Natural killer cell (primary cell): ENCODE results near the gene GRID1. TPM values are rescaled to one million over a fixed set of nuclear protein-coding genes. Genes with fewer than 3 reads are reported as not detected.

Source experiments
- ATAC-seq, 3 donors: fragments of 150-1000 bp in 2 of 3; fragments of 200-7000 bp in 1 of 3; cut with Tn5 transposase; 1 replicate in 1 of 3; 2 replicates in 2 of 3; pipeline ENCODE4 v1.10.0; 2021; ENCODE audit warnings: mild to moderate bottlenecking in 2 of 3, moderate library complexity in 2 of 3
- DNase-seq, 2 donors: peaks; one replicate each; pipeline versions ENCODE4 v3.0.0 to v3.0.0-alpha.2; 2013 to 2021; ENCODE audit warnings: mixed read lengths in 1 of 2
- H3K27ac ChIP-seq: one replicate; pipeline ENCODE4 v1.5.1; 2013; ENCODE audit warnings: mild to moderate bottlenecking, low read length
- H3K27me3 ChIP-seq: one replicate; pipeline ENCODE4 v1.6.1; 2013; ENCODE audit warnings: low read length; ENCODE audit not compliant: control insufficient read depth, insufficient read depth
- H3K36me3 ChIP-seq: one replicate; pipeline ENCODE4 v1.6.1; 2013; ENCODE audit warnings: low read length; ENCODE audit not compliant: control insufficient read depth, insufficient read depth
- H3K4me1 ChIP-seq: one replicate; pipeline ENCODE4 v1.6.1; 2013; ENCODE audit warnings: low read length; ENCODE audit not compliant: control insufficient read depth, insufficient read depth
- H3K4me3 ChIP-seq: one replicate; pipeline ENCODE4 v1.5.1; 2013; ENCODE audit warnings: low read length
- H3K9me3 ChIP-seq: one replicate; pipeline ENCODE4 v1.6.1; 2013; ENCODE audit warnings: low read length; ENCODE audit not compliant: control insufficient read depth, insufficient read depth
- H3K27ac Mint-ChIP-seq, 2 donors: one replicate each; pipeline ENCODE4 v1.8.0; 2022; ENCODE audit warnings: mild to moderate bottlenecking in 2 of 2, mixed read lengths in 2 of 2, moderate library complexity in 1 of 2
- H3K27me3 Mint-ChIP-seq, 2 donors: one replicate each; pipeline ENCODE4 v1.8.0; 2022; ENCODE audit warnings: low read depth in 2 of 2, mixed read lengths in 2 of 2
- H3K36me3 Mint-ChIP-seq: one replicate; pipeline ENCODE4 v1.8.0; 2022; ENCODE audit warnings: mixed read lengths
- H3K4me1 Mint-ChIP-seq, 2 donors: one replicate each; pipeline ENCODE4 v1.8.0; 2022; ENCODE audit warnings: mixed read lengths in 2 of 2
- H3K4me3 Mint-ChIP-seq: one replicate; pipeline ENCODE4 v1.8.0; 2022; ENCODE audit warnings: mild to moderate bottlenecking, moderate library complexity, mixed read lengths
- H3K9me3 Mint-ChIP-seq, 2 donors: one replicate each; pipeline ENCODE4 v1.8.0; 2022; ENCODE audit warnings: mixed read lengths in 2 of 2
- CTCF ChIP-seq: fragments of 200-600 bp; IDR thresholded peaks from one replicate; pipeline ENCODE4 v1.8.0; 2022; ENCODE audit warnings: antibody characterized with exemption
- WGBS: methylation state at CpG from one replicate; pipeline ENCODE4 v1.1.7; 2013; ENCODE audit warnings: missing lambda C conversion rate; ENCODE audit not compliant: insufficient coverage; 5-methylcytosine and 5-hydroxymethylcytosine counted together
- intact Hi-C: fragments of 100-400 bp; cut with micrococcal nuclease; formaldehyde crosslinking; loops from one replicate; pipeline ENCODE4 v1.14.2; 2022
- total RNA-seq, 4 donors: library from RNA; stranded (reverse); fragments of 120-200 nt in 1 of 4; gene quantifications; one replicate each; pipeline versions ENCODE4 v1.2.3 to v1.2.4, GENCODE V29; 2013 to 2022

Gene GRID1
- total RNA-seq, 3 donors from 2014 or later (not counting 1 experiment from before 2014, with no cell fraction given): not detected

- 75% methylated on average over 4 of the region's 5 CpGs for WGBS
- H3K9me3 Mint-ChIP-seq: no peaks in the 10 kb centered on the region
- H3K27me3 Mint-ChIP-seq: peaks cover 6 to 8% of the 10 kb centered on the region in 2 donors
- intact Hi-C loops: no loop called here
- ATAC-seq (no peak), DNase-seq (no peak)
- no peak overlapping the region for H3K4me3 ChIP-seq
- H3K36me3 ChIP-seq: no peaks in the 10 kb centered on the region
- no peak for TF ChIP-seq CTCF
- H3K27me3 ChIP-seq: no peaks in the 10 kb centered on the region
- no peaks in the 10 kb centered on the region for H3K9me3 ChIP-seq
- no peaks in the 10 kb centered on the region for H3K4me1 ChIP-seq
- no peak overlapping the region for H3K4me3 Mint-ChIP-seq
- no peaks in the 10 kb centered on the region for H3K4me1 Mint-ChIP-seq
- H3K36me3 Mint-ChIP-seq: no peaks in the 10 kb centered on the region
- no peak overlapping the region for H3K27ac ChIP-seq
- no peak overlapping the region for H3K27ac Mint-ChIP-seq
Measured at GRCh38 chr10:86325158-86325557, 41.4 kb downstream of the GRID1 start.

- intact Hi-C loops: no loop called here
- ATAC-seq: no peak
- Histone ChIP-seq H3K27ac (no peak overlapping the region), H3K36me3 (no peaks in the 10 kb centered on the region), H3K27me3 (no peaks in the 10 kb centered on the region), H3K4me3 (no peak overlapping the region), H3K4me1 (no peaks in the 10 kb centered on the region), H3K9me3 (no peaks in the 10 kb centered on the region)
- Mint-ChIP-seq H3K27ac (no peak overlapping the region), H3K4me1 (no peaks in the 10 kb centered on the region), H3K4me3 (no peak overlapping the region), H3K9me3 (no peaks in the 10 kb centered on the region), H3K27me3 (peaks cover 6 to 8% of the 10 kb centered on the region in 2 donors), H3K36me3 (no peaks in the 10 kb centered on the region)
- 90% methylated on average over 5 of the region's 5 CpGs for WGBS
- no peak for TF ChIP-seq CTCF
- no peak for DNase-seq
Measured at GRCh38 chr10:86321568-86321967, 45.0 kb downstream of the GRID1 start.

- DNase-seq: no peak
- ATAC-seq: no peak
- TF ChIP-seq CTCF: no peak
- Histone ChIP-seq H3K4me3 (no peak overlapping the region), H3K27me3 (no peaks in the 10 kb centered on the region), H3K9me3 (no peaks in the 10 kb centered on the region), H3K4me1 (no peaks in the 10 kb centered on the region), H3K36me3 (no peaks in the 10 kb centered on the region), H3K27ac (no peak overlapping the region)
- Mint-ChIP-seq H3K27ac (no peak overlapping the region), H3K36me3 (no peaks in the 10 kb centered on the region), H3K9me3 (no peaks in the 10 kb centered on the region), H3K4me3 (no peak overlapping the region), H3K27me3 (peaks cover 6 to 8% of the 10 kb centered on the region in 2 donors), H3K4me1 (no peaks in the 10 kb centered on the region)
- intact Hi-C loops: no loop called here
- WGBS: 83% methylated on average over 4 of the region's 4 CpGs
Measured at GRCh38 chr10:86319676-86320075, 46.9 kb downstream of the GRID1 start.

- Mint-ChIP-seq H3K36me3 (no peaks in the 10 kb centered on the region), H3K9me3 (no peaks in the 10 kb centered on the region), H3K4me3 (no peak overlapping the region), H3K27me3 (peaks cover 1 to 6% of the 10 kb centered on the region in 2 donors), H3K27ac (no peak overlapping the region), H3K4me1 (no peaks in the 10 kb centered on the region)
- Histone ChIP-seq H3K9me3 (no peaks in the 10 kb centered on the region), H3K27ac (no peak overlapping the region), H3K4me1 (no peaks in the 10 kb centered on the region), H3K27me3 (no peaks in the 10 kb centered on the region), H3K36me3 (no peaks in the 10 kb centered on the region), H3K4me3 (no peak overlapping the region)
- DNase-seq (no peak), ATAC-seq (no peak)
- no peak for TF ChIP-seq CTCF
- intact Hi-C loops: no loop called here
- WGBS: 84% methylated on average over 4 of the region's 4 CpGs
Measured at GRCh38 chr10:86317949-86318725, 48.5 kb downstream of the GRID1 start.
